Measurements from ENCODE around the gene ADH5. TPM values are rescaled to one million over a fixed set of nuclear protein-coding genes. Genes with fewer than 3 reads are reported as not detected.

The ADH5 gene
- total and polyA plus RNA-seq, 10 of the 15 experiments (the other 5 are each of a cell fraction or from before 2014, with no cell fraction given), result 48.5 to 159 (median 95.3) TPM

DNA sequence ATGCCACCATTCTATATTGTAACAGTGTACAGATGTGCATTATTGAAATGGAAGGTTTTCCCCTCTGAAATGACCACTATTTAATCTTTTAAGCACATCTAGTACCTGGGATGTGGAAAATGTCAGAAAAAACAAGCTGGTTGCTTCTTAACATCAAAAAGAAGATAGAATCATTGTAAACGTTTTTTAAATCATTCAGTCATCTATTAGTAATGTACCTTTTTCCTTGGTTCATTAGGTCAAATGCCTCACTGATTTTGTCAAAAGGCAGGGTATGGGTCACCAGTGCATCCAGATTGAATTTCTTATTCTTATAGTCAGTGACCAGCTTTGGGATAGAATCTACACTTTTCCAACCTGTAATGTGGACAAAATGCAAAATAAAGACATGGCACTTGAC is 37.8 kb upstream of the ADH5 start (continued):
- TF ChIP-seq REST (IDR thresholded peaks at IDR 0.05; ENCODE audit: low read depth, low read length) (no peak), ZBTB11 (CRISPR knock-in tag; IDR thresholded peaks at IDR 0.05) (no peak)

DNA sequence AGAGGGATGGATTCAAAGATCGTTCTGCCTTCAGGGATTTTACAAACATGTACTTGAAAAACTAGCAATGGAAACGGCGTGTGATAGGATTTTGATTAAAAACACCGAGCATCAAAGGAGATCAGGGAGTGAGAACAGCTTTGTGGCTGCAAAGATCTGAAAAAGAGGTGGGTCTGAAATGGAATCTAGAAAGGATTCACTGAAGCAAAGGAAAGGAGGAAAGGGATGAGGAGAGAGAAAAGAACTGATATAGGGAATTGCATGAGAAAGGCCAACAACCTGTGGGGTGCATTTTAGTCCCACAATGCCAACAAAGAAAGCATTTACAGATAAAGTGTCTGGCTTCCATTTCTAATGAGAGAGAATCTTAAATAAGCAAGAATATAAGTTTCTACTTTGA is 32.4 kb upstream of the ADH5 start:
- H3K79me2 ChIP-seq (ENCODE audit: control insufficient read depth, insufficient read depth, low read length), result no peaks in the 10 kb centered on the region
- TF ChIP-seq NFYA (IDR thresholded peaks at IDR 0.05; ENCODE audit: borderline replicate concordance, low read depth, low read length), result no peak
- no peak for TF ChIP-seq FOXK2 (IDR thresholded peaks at IDR 0.05)
- TF ChIP-seq E2F4 (IDR thresholded peaks at IDR 0.05; ENCODE audit: low read depth, low read length), result no peak
- no peak for TF ChIP-seq SREBF1 (IDR thresholded peaks at IDR 0.05; ENCODE audit: low read length)
- TF ChIP-seq PML (IDR thresholded peaks at IDR 0.05; ENCODE audit: low read length), result no peak
- no peak for TF ChIP-seq POLR2AphosphoS5 (IDR thresholded peaks at IDR 0.05; ENCODE audit: low read length)
- TF ChIP-seq, protein P1, sequence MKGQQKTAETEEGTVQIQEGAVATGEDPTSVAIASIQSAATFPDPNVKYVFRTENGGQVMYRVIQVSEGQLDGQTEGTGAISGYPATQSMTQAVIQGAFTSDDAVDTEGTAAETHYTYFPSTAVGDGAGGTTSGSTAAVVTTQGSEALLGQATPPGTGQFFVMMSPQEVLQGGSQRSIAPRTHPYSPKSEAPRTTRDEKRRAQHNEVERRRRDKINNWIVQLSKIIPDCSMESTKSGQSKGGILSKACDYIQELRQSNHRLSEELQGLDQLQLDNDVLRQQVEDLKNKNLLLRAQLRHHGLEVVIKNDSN (IDR thresholded peaks at IDR 0.05; ENCODE audit: borderline replicate concordance, extremely low read length, insufficient read depth, low read depth, low read length), result no peak
- TF ChIP-seq HCFC1 (IDR thresholded peaks at IDR 0.05; ENCODE audit: low read length), result no peak
- TF ChIP-seq STAT3 (IDR thresholded peaks at IDR 0.05; ENCODE audit: low read depth, low read length), result no peak
- no peak for TF ChIP-seq NBN (IDR thresholded peaks at IDR 0.05)
- no peak for TF ChIP-seq MEF2B (IDR thresholded peaks at IDR 0.05; ENCODE audit: partially characterized antibody, poor library complexity, severe bottlenecking)
- no peak for TF ChIP-seq WRNIP1 (IDR thresholded peaks at IDR 0.05; ENCODE audit: borderline replicate concordance, low read depth, low read length)
- in situ Hi-C loops (cut with MboI), result loop anchor here (5.0 to 10.0 kb wide), 2 partner anchors 281 to 344 kb away; no protein-coding TSS in a partner anchor
- H4K20me1 ChIP-seq (ENCODE audit: control insufficient read depth, insufficient read depth), result no peaks in the 10 kb centered on the region
- no peak overlapping the region for H3K4me3 ChIP-seq
- intact Hi-C loops (cut with micrococcal nuclease; ENCODE audit: unreplicated experiment), result no loop called here
- no peak for ATAC-seq
- DNase-seq (ENCODE audit: low read depth, low spot score), result no peak
- ChIA-PET RAD21 (ENCODE audit: unreplicated experiment) (interaction anchor here (1.8 to 3.3 kb wide), 2 partner anchors 284 to 342 kb away, joined by 4 to 16 read pairs; no protein-coding TSS in a partner anchor), SMC1A (ENCODE audit: uncharacterized antibody, unreplicated experiment) (interaction anchor here (1.3 to 3.7 kb wide), 3 partner anchors 283 to 342 kb away, joined by 4 to 17 read pairs (median 16); no protein-coding TSS in a partner anchor), POLR2A (interaction anchor here (0.6 kb wide), 1 partner anchor 75 kb away, joined by 4 read pairs; no protein-coding TSS in a partner anchor), CTCF (interaction anchor here (0.6 to 6.1 kb wide), 3 partner anchors 104 to 343 kb away, joined by 3 to 51 read pairs (median 6); no protein-coding TSS in a partner anchor)
- no peak for FAIRE-seq
- no peaks in the 10 kb centered on the region for H3K27me3 ChIP-seq (replicated peaks in 1 of 2; ENCODE audit: control insufficient read depth in 2 of 2, insufficient read depth in 2 of 2, low read length in 1 of 2)
- H3K36me3 ChIP-seq (ENCODE audit: control insufficient read depth in 2 of 2, insufficient read depth in 2 of 2, low read length in 1 of 2), result no peaks in the 10 kb centered on the region
- H3K27ac ChIP-seq (ENCODE audit: control insufficient read depth, insufficient read depth), result no peak overlapping the region
- BruUV-seq (replicated peaks), result no TSS peak
- H3K4me1 ChIP-seq (ENCODE audit: control insufficient read depth, insufficient read depth, low read length), result no peaks in the 10 kb centered on the region
- no peak overlapping the region for H2AFZ ChIP-seq (ENCODE audit: control insufficient read depth, low read depth, low read length)
- no peaks in the 10 kb centered on the region for H3K9me3 ChIP-seq (replicated peaks; ENCODE audit: control insufficient read depth, insufficient read depth, low read length)
- H3K4me2 ChIP-seq (ENCODE audit: control insufficient read depth, insufficient read depth), result no peak overlapping the region
- 12% methylated on average over 4 of the region's 4 CpGs for WGBS (ENCODE audit: insufficient coverage, insufficient replicate concordance, low lambda C conversion rate, missing lambda C conversion rate)
- no peak overlapping the region for H3K9ac ChIP-seq (ENCODE audit: control insufficient read depth, insufficient read depth, low read length)

Data from GM12878 (cell line).